ENCODE results near the gene ZNF581.

ZNF581 gene

GRCh38 chr19:55681131-55682092 is 38.0 kb downstream of the ZNF581 start:
- H3K4me3 ChIP-seq (ENCODE audit: low read depth, low read length), result no peak overlapping the region
- DNase-seq (ENCODE audit: low read depth), result no peak
- TF ChIP-seq CTCF (IDR thresholded peaks at IDR 0.05; ENCODE audit: insufficient read depth, low read depth, low read length, missing control alignments), result no peak

- DNase-seq (ENCODE audit: low read depth), result no peak
- H3K4me3 ChIP-seq (ENCODE audit: low read depth, low read length), result no peak overlapping the region
- TF ChIP-seq CTCF (IDR thresholded peaks at IDR 0.05; ENCODE audit: insufficient read depth, low read depth, low read length, missing control alignments), result no peak
These were observed 40.2 kb downstream of the ZNF581 start for GRCh38 chr19:55683449-55684261.

- H3K4me3 ChIP-seq (ENCODE audit: low read depth, low read length), result no peak overlapping the region
- no peak for TF ChIP-seq CTCF (IDR thresholded peaks at IDR 0.05; ENCODE audit: insufficient read depth, low read depth, low read length, missing control alignments)
- DNase-seq (ENCODE audit: low read depth), result no peak
These were observed 41.7 kb downstream of the ZNF581 start for GRCh38 chr19:55684946-55685681.

- H3K4me3 ChIP-seq (ENCODE audit: low read depth, low read length), result no peak overlapping the region
- no peak for TF ChIP-seq CTCF (IDR thresholded peaks at IDR 0.05; ENCODE audit: insufficient read depth, low read depth, low read length, missing control alignments)
- no peak for DNase-seq (ENCODE audit: low read depth)
These were observed 42.3 kb downstream of the ZNF581 start for GRCh38 chr19:55685776-55686175.

- no peak overlapping the region for H3K4me3 ChIP-seq (ENCODE audit: low read depth, low read length)
- no peak for TF ChIP-seq CTCF (IDR thresholded peaks at IDR 0.05; ENCODE audit: insufficient read depth, low read depth, low read length, missing control alignments)
- no peak for DNase-seq (ENCODE audit: low read depth)
These were observed 43.0 kb downstream of the ZNF581 start for GRCh38 chr19:55686311-55687050.

Data from GM12865 (cell line).